Neural cell (in vitro differentiated cells): ENCODE data around the gene HLA-DOA. TPM values are rescaled to one million over a fixed set of nuclear protein-coding genes. Genes with fewer than 3 reads are reported as not detected.

ENCODE experiments used
- H2AFZ ChIP-seq: fragments of 200-600, 300-800 bp; sonication (generic), shearing (Covaris generic); 2 replicates; pipeline ENCODE4 v1.6.0; 2014; ENCODE audit warnings: low read depth, mild to moderate bottlenecking, antibody characterized with exemption, low read length, moderate library complexity
- H3F3A ChIP-seq: fragments of 200-600 bp; shearing (Covaris generic); 2 replicates; pipeline ENCODE4 v1.6.1; 2016; ENCODE audit warnings: mild to moderate bottlenecking, moderate library complexity, mixed read lengths, antibody characterized with exemption, low read length; ENCODE audit not compliant: insufficient read depth, poor library complexity, severe bottlenecking
- H3K27ac ChIP-seq: fragments of 200-600, 300-800 bp; sonication (generic), shearing (Covaris generic); 2 replicates; pipeline ENCODE4 v1.5.1; 2014; ENCODE audit warnings: mild to moderate bottlenecking, low read length, moderate library complexity
- H3K27me3 ChIP-seq: fragments of 300-800, 200-600 bp; sonication (generic), shearing (Covaris generic); 2 replicates; pipeline ENCODE4 v1.6.0; 2014; ENCODE audit warnings: mild to moderate bottlenecking, low read depth, low read length, moderate library complexity; ENCODE audit not compliant: insufficient read depth
- H3K36me3 ChIP-seq: fragments of 300-800, 200-600 bp; sonication (generic), shearing (Covaris generic); 2 replicates; pipeline ENCODE4 v1.5.1; 2014; ENCODE audit warnings: mild to moderate bottlenecking, antibody characterized with exemption, low read length, moderate library complexity; ENCODE audit not compliant: insufficient read depth
- H3K4me2 ChIP-seq: fragments of 300-800, 200-600 bp; sonication (generic), shearing (Covaris generic); 2 replicates; pipeline ENCODE4 v1.6.0; 2014; ENCODE audit warnings: mild to moderate bottlenecking, low read length
- H3K4me3 ChIP-seq: fragments of 300-800, 200-600 bp; sonication (generic), shearing (Covaris generic); 2 replicates; pipeline ENCODE4 v1.5.1; 2014; ENCODE audit warnings: mild to moderate bottlenecking, low read length, moderate library complexity
- H3K79me2 ChIP-seq: fragments of 200-600 bp; shearing (Covaris generic); replicated peaks from 2 replicates; pipeline ENCODE4 v1.6.0; 2014; ENCODE audit warnings: mild to moderate bottlenecking, low read length, moderate library complexity; ENCODE audit not compliant: insufficient read depth
- H3K9ac ChIP-seq: fragments of 300-800, 200-600 bp; sonication (generic), shearing (Covaris generic); 2 replicates; pipeline ENCODE4 v1.6.1; 2016; ENCODE audit warnings: mild to moderate bottlenecking, low read length, mixed read lengths
- H3K9me2 ChIP-seq: fragments of 200-600 bp; shearing (Covaris generic); 2 replicates; pipeline ENCODE4 v1.6.1; 2016; ENCODE audit warnings: mild to moderate bottlenecking, low read length, mixed read lengths; ENCODE audit not compliant: insufficient read depth
- H3K9me3 ChIP-seq: fragments of 200-600, 300-800 bp; sonication (generic), shearing (Covaris generic); 2 replicates; pipeline ENCODE4 v1.6.1; 2016; ENCODE audit warnings: mild to moderate bottlenecking, mixed run types, low read length, moderate library complexity, mixed read lengths
- H4K20me1 ChIP-seq: fragments of 200-600 bp; shearing (Covaris generic); 2 replicates; pipeline ENCODE4 v1.6.1; 2016; ENCODE audit warnings: mild to moderate bottlenecking, mixed run types; ENCODE audit not compliant: insufficient read depth
- MXI1 ChIP-seq: fragments of 450-650 bp; conservative IDR thresholded peaks from 2 replicates; pipeline ENCODE4 v1.6.1; 2014; ENCODE audit warnings: antibody characterized with exemption, mild to moderate bottlenecking; ENCODE audit not compliant: poor library complexity, severe bottlenecking
- POLR2AphosphoS5 ChIP-seq: IDR thresholded peaks from 2 replicates; pipeline ENCODE4 v1.6.1; 2012
- RAD21 ChIP-seq: fragments of 450-650 bp; conservative IDR thresholded peaks from 2 replicates; pipeline ENCODE4 v1.6.1; 2014; ENCODE audit warnings: antibody characterized with exemption, mild to moderate bottlenecking, moderate library complexity
- SMC3 ChIP-seq: fragments of 450-650 bp; conservative IDR thresholded peaks from 2 replicates; pipeline ENCODE4 v1.6.1; 2014; ENCODE audit warnings: antibody characterized with exemption, mild to moderate bottlenecking, moderate library complexity; ENCODE audit not compliant: poor library complexity
- TAF1 ChIP-seq: IDR thresholded peaks from 2 replicates; pipeline ENCODE4 v1.6.1; 2012; ENCODE audit warnings: low read depth
- polyA plus RNA-seq: library from polyadenylated mRNA; depleted of rRNA; stranded (reverse); fragments of >200 nt; gene quantifications from 2 replicates; pipeline ENCODE4 v1.2.3, GENCODE V29; 2014
- TF ChIP-seq, protein P1 (sequence below): fragments of 450-650 bp; IDR thresholded peaks from 2 replicates; pipeline ENCODE4 v1.5.1; 2014; ENCODE audit warnings: antibody characterized with exemption, mild to moderate bottlenecking, moderate library complexity; ENCODE audit not compliant: poor library complexity, severe bottlenecking

The HLA-DOA gene
- polyA plus RNA-seq, 1 donor from 2014 or later: 0.07 TPM

DNA sequence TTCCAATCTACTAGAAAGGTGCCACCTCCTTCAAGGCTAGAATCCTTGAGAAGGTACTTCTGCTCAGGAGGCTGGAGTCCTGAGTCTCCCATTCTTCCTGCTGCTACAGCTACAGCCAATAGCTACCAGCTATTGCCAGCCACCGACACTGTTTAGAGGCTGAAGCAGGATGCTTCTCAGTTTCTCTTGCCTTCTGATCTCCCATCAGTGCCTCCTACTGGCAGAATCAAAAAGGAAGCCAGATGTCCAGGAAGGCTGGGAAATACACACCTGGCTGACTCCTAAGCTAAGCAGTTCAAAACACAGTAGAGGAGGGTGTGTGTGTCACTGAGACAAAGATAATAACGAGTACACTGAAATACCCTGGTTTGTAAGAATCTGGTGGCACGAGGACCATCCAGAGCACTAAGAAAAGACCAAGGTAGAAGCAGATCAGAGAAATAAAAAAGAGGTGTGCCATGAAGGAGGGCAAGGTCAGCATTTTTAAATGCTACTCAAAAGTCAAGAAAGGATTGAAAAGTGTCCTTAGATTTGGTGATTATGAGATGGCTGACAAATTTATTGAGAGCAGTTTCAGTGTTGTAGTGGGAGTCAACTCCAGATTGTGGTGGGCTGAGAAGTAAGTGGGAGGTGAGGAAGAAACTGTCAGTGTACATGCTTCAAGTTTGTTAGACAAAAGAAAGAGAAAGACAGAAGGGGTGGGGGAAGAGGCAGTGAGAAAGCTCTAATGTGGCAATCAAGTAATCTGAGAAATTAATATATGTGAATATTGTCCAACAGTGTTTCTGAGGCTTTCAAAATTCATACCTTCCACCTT lies 54.2 kb downstream of the HLA-DOA start:
- Histone ChIP-seq H3K9me2 (no peaks in the 10 kb centered on the region), H3F3A (no peaks in the 10 kb centered on the region), H3K9me3 (no peaks in the 10 kb centered on the region), H3K79me2 (no peaks in the 10 kb centered on the region), H3K27ac (no peak overlapping the region), H4K20me1 (no peaks in the 10 kb centered on the region), H3K27me3 (no peaks in the 10 kb centered on the region), H3K4me2 (no peak overlapping the region), H2AFZ (no peak overlapping the region), H3K9ac (no peak overlapping the region), H3K4me3 (no peak overlapping the region), H3K36me3 (no peaks in the 10 kb centered on the region)
- TF ChIP-seq, protein P1, sequence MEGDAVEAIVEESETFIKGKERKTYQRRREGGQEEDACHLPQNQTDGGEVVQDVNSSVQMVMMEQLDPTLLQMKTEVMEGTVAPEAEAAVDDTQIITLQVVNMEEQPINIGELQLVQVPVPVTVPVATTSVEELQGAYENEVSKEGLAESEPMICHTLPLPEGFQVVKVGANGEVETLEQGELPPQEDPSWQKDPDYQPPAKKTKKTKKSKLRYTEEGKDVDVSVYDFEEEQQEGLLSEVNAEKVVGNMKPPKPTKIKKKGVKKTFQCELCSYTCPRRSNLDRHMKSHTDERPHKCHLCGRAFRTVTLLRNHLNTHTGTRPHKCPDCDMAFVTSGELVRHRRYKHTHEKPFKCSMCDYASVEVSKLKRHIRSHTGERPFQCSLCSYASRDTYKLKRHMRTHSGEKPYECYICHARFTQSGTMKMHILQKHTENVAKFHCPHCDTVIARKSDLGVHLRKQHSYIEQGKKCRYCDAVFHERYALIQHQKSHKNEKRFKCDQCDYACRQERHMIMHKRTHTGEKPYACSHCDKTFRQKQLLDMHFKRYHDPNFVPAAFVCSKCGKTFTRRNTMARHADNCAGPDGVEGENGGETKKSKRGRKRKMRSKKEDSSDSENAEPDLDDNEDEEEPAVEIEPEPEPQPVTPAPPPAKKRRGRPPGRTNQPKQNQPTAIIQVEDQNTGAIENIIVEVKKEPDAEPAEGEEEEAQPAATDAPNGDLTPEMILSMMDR: peak; percentile 17
- TF ChIP-seq POLR2AphosphoS5: no peak

DNA sequence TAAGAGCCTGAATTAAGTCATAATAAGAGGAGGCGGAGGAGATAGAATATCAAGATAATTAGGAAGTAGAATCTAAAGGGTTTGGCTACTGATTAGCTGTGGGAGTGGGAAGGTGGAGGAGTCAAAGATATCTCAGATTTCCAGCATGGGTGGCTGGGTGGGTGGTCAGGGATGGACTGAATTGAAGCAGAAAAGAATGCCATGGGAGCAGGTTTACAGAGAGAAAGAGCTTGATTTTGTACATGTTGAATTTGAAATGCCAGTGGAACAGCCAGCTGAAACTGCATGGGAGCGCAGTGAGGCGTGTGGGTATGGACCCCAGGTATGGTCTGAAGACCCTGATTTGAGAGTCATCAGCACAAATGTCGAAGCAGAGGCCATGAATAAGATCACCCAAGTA lies 55.1 kb downstream of the HLA-DOA start:
- H3K9ac ChIP-seq: no peak overlapping the region
- H3K4me2 ChIP-seq: no peak overlapping the region
- H3K27me3 ChIP-seq: no peaks in the 10 kb centered on the region
- no peak overlapping the region for H3K4me3 ChIP-seq
- no peaks in the 10 kb centered on the region for H3K79me2 ChIP-seq
- no peaks in the 10 kb centered on the region for H4K20me1 ChIP-seq
- H3K9me2 ChIP-seq: no peaks in the 10 kb centered on the region
- H3K36me3 ChIP-seq: no peaks in the 10 kb centered on the region
- TF ChIP-seq TAF1: no peak
- no peak for TF ChIP-seq RAD21
- no peak for TF ChIP-seq POLR2AphosphoS5
- TF ChIP-seq SMC3: no peak
- no peak for TF ChIP-seq MXI1
- TF ChIP-seq, protein P1: no peak
- no peak overlapping the region for H2AFZ ChIP-seq
- H3F3A ChIP-seq: no peaks in the 10 kb centered on the region
- no peak overlapping the region for H3K27ac ChIP-seq
- H3K9me3 ChIP-seq: no peaks in the 10 kb centered on the region

Other genes with a start within 250 kb of the HLA-DOA start
- not detected in 2 replicates for gene HLA-DQB2, start 246.1 kb downstream of the HLA-DOA start, polyA plus RNA-seq
- gene HLA-DOB, start 192.6 kb downstream of the HLA-DOA start, polyA plus RNA-seq: not detected in 2 replicates
- 1.2 and 2.3 TPM in 2 replicates for gene TAP2, start 170.9 kb downstream of the HLA-DOA start, polyA plus RNA-seq
- 1.6 TPM in 1 of 2 replicates, not detected in the other for gene PSMB8, start 165.5 kb downstream of the HLA-DOA start, polyA plus RNA-seq
- not detected in 2 replicates for gene TAP1, start 155.9 kb downstream of the HLA-DOA start, polyA plus RNA-seq
- gene PSMB9, start 155.4 kb downstream of the HLA-DOA start, polyA plus RNA-seq: not detected in 2 replicates
- 2.9 and 4.5 TPM in 2 replicates for gene HLA-DMB, start 68.6 kb downstream of the HLA-DOA start, polyA plus RNA-seq
- 4.4 and 5.8 TPM in 2 replicates for gene HLA-DMA, start 56.5 kb downstream of the HLA-DOA start, polyA plus RNA-seq
- 102 and 107 TPM in 2 replicates for gene BRD2, start 41.0 kb downstream of the HLA-DOA start, polyA plus RNA-seq
- not detected in 2 replicates for gene HLA-DPA1, start 64.1 kb upstream of the HLA-DOA start, polyA plus RNA-seq
- gene HLA-DPB1, start 66.4 kb upstream of the HLA-DOA start, polyA plus RNA-seq: 2.3 TPM in 1 of 2 replicates, not detected in the other
- gene COL11A2, start 182.9 kb upstream of the HLA-DOA start, polyA plus RNA-seq: 9.8 and 20.2 TPM in 2 replicates
- 60.7 and 71.2 TPM in 2 replicates for gene RXRB, start 191.1 kb upstream of the HLA-DOA start, polyA plus RNA-seq
- gene SLC39A7, start 191.3 kb upstream of the HLA-DOA start, polyA plus RNA-seq: 99.8 and 120 TPM in 2 replicates
- 7.3 and 10.3 TPM in 2 replicates for gene HSD17B8, start 195.1 kb upstream of the HLA-DOA start, polyA plus RNA-seq
- gene RING1, start 198.9 kb upstream of the HLA-DOA start, polyA plus RNA-seq: 107 and 121 TPM in 2 replicates